HG02938 (cell line): ENCODE data around the gene TBC1D5.
"Not testable (repeated sequence)": the region's sequence is repeated elsewhere in the genome, so short reads cannot be mapped to it uniquely, and the experiment has no call there.

ENCODE experiments used
- ATAC-seq: cut with Tn5 transposase; IDR thresholded peaks from one replicate; pipeline ENCODE4 v1.9.1; 2021; ENCODE audit warnings: mild to moderate bottlenecking, moderate library complexity; ENCODE audit not compliant: unreplicated experiment

TBC1D5 gene

GRCh38 chr3:17494117-17494809 lies 248.2 kb downstream of the TBC1D5 start:
- no peak for ATAC-seq

- no peak for ATAC-seq
Measured at GRCh38 chr3:17491601-17492000, 250.8 kb downstream of the TBC1D5 start.

GRCh38 chr3:17491190-17491589 lies 251.2 kb downstream of the TBC1D5 start:
- ATAC-seq, result not testable (repeated sequence)

GRCh38 chr3:17489139-17489538 lies 253.3 kb downstream of the TBC1D5 start:
- no peak for ATAC-seq

GRCh38 chr3:17481116-17481515 lies 261.3 kb downstream of the TBC1D5 start:
- no peak for ATAC-seq

GRCh38 chr3:17479681-17480405 lies 262.6 kb downstream of the TBC1D5 start:
- no peak for ATAC-seq

- no peak for ATAC-seq
Measured at GRCh38 chr3:17478673-17479072, 263.8 kb downstream of the TBC1D5 start.

- ATAC-seq, result no peak
Measured at GRCh38 chr3:17473761-17474160, 268.7 kb downstream of the TBC1D5 start.

GRCh38 chr3:17469954-17470353 lies 272.5 kb downstream of the TBC1D5 start:
- no peak for ATAC-seq

- no peak for ATAC-seq
Measured at GRCh38 chr3:17469520-17469919, 272.9 kb downstream of the TBC1D5 start.

GRCh38 chr3:17466028-17466427 lies 276.4 kb downstream of the TBC1D5 start:
- no peak for ATAC-seq

GRCh38 chr3:17459470-17459993 lies 282.9 kb downstream of the TBC1D5 start:
- ATAC-seq, result no peak

GRCh38 chr3:17456650-17457049 lies 285.8 kb downstream of the TBC1D5 start:
- ATAC-seq, result no peak

- no peak for ATAC-seq
Measured at GRCh38 chr3:17456046-17456445, 286.4 kb downstream of the TBC1D5 start.

GRCh38 chr3:17444865-17445264 lies 297.6 kb downstream of the TBC1D5 start:
- no peak for ATAC-seq

GRCh38 chr3:17443142-17443541 lies 299.3 kb downstream of the TBC1D5 start:
- no peak for ATAC-seq

- ATAC-seq, result no peak
Measured at GRCh38 chr3:17442332-17443049, 299.9 kb downstream of the TBC1D5 start.

- ATAC-seq, result no peak
Measured at GRCh38 chr3:17433876-17434275, 308.6 kb downstream of the TBC1D5 start.

- no peak for ATAC-seq
Measured at GRCh38 chr3:17432236-17432635, 310.2 kb downstream of the TBC1D5 start.

GRCh38 chr3:17431484-17432045 lies 310.9 kb downstream of the TBC1D5 start:
- ATAC-seq, result no peak

GRCh38 chr3:17431004-17431403 lies 311.4 kb downstream of the TBC1D5 start:
- no peak for ATAC-seq
